ENCODE data around the gene USP5. TPM values are rescaled to one million over a fixed set of nuclear protein-coding genes. Genes with fewer than 3 reads are reported as not detected.

The USP5 gene
- total RNA-seq, 1 donor: 77.1 TPM

- Histone ChIP-seq H3K4me1 (ENCODE audit: insufficient read depth, low read length) (peaks cover 21% of the 10 kb centered on the region), H3K27me3 (ENCODE audit: insufficient read depth, low read length) (peaks cover under 1% of the 10 kb centered on the region), H3K9me3 (ENCODE audit: low read depth, low read length) (no peaks in the 10 kb centered on the region), H3K27ac (ENCODE audit: low read depth, low read length) (peak within 1 kb of the TSS; percentile 91), H2AFZ (ENCODE audit: low read length) (peak within 1 kb of the TSS; percentile 86), H4K20me1 (ENCODE audit: insufficient read depth, low read length) (peaks cover 2% of the 10 kb centered on the region), H3K4me2 (ENCODE audit: insufficient read depth, low read length) (peak within 1 kb of the TSS; percentile 91), H3K79me2 (ENCODE audit: insufficient read depth, low read length) (peaks cover 40% of the 10 kb centered on the region), H3K36me3 (ENCODE audit: insufficient read depth, low read length) (peaks cover 21% of the 10 kb centered on the region), H3K4me3 (ENCODE audit: insufficient read depth, low read length) (peak within 1 kb of the TSS; percentile 99)
- peak; percentile 98 for DNase-seq (ENCODE audit: insufficient read length, low spot score, missing footprints)
- TF ChIP-seq, protein P1, sequence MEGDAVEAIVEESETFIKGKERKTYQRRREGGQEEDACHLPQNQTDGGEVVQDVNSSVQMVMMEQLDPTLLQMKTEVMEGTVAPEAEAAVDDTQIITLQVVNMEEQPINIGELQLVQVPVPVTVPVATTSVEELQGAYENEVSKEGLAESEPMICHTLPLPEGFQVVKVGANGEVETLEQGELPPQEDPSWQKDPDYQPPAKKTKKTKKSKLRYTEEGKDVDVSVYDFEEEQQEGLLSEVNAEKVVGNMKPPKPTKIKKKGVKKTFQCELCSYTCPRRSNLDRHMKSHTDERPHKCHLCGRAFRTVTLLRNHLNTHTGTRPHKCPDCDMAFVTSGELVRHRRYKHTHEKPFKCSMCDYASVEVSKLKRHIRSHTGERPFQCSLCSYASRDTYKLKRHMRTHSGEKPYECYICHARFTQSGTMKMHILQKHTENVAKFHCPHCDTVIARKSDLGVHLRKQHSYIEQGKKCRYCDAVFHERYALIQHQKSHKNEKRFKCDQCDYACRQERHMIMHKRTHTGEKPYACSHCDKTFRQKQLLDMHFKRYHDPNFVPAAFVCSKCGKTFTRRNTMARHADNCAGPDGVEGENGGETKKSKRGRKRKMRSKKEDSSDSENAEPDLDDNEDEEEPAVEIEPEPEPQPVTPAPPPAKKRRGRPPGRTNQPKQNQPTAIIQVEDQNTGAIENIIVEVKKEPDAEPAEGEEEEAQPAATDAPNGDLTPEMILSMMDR (IDR thresholded peaks at IDR 0.05; ENCODE audit: extremely low read depth, low read depth, low read length): no peak
Measured at GRCh38 chr12:6827982-6828780, 23.8 kb upstream of the USP5 start, which contains the start of gene P3H3. Gene P3H3 (plus strand): TSS chr12:6828407. CDS start chr12:6828441, 34 bp downstream.

DNA sequence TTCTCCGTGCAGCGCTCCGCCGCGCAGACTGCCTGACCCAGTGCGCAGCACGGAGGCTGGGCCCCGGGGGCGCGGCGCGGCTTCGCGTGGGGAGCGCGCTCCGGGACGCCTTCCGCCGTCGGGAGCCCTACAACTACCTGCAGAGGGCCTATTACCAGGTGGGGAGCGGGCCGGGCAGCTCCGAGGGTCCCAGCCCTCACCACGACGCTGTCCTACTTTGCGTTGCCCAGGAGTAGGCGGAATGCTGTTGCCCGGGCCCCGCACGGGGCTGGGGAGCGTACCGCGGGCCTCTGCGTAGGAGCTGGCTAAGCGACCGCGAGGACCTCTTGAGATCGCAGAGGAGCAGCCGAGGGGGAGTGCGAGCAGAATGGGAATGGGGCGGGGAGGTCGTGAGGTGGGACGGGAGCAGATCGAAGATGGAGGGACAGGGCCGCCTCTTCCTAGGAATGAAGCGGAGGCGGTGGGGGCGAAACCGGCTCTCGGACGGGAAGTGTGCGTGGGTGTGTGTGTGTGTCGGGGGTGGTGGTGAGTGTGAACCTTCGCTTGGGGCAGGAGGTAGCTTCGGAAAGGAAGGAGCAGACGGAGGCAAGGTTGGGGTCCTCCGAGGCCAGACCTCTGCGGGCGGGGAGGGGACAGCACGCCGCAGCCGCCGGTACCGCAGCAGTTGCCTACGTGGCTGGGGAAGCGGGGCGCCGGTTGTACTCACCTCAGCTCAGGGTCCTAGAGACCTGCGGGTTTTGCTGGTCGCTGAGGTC, 23.0 kb upstream of the USP5 start:
- peak overlapping the region; percentile 91 for H3K27ac ChIP-seq (ENCODE audit: low read depth, low read length)
- peaks cover 28% of the 10 kb centered on the region for H3K36me3 ChIP-seq (ENCODE audit: insufficient read depth, low read length)
- H3K27me3 ChIP-seq (ENCODE audit: insufficient read depth, low read length): no peaks in the 10 kb centered on the region
- H4K20me1 ChIP-seq (ENCODE audit: insufficient read depth, low read length): peaks cover 7% of the 10 kb centered on the region
- H2AFZ ChIP-seq (ENCODE audit: low read length): peak overlapping the region; percentile 86
- peak overlapping the region; percentile 91 for H3K4me2 ChIP-seq (ENCODE audit: insufficient read depth, low read length)
- TF ChIP-seq, protein P1 (IDR thresholded peaks at IDR 0.05; ENCODE audit: extremely low read depth, low read depth, low read length): no peak
- peak; percentile 97 for DNase-seq (ENCODE audit: insufficient read length, low spot score, missing footprints)
- peaks cover 21% of the 10 kb centered on the region for H3K4me1 ChIP-seq (ENCODE audit: insufficient read depth, low read length)
- peak overlapping the region; percentile 99 for H3K4me3 ChIP-seq (ENCODE audit: insufficient read depth, low read length)
- H3K9me3 ChIP-seq (ENCODE audit: low read depth, low read length): no peaks in the 10 kb centered on the region
- peaks cover 45% of the 10 kb centered on the region for H3K79me2 ChIP-seq (ENCODE audit: insufficient read depth, low read length)

DNA sequence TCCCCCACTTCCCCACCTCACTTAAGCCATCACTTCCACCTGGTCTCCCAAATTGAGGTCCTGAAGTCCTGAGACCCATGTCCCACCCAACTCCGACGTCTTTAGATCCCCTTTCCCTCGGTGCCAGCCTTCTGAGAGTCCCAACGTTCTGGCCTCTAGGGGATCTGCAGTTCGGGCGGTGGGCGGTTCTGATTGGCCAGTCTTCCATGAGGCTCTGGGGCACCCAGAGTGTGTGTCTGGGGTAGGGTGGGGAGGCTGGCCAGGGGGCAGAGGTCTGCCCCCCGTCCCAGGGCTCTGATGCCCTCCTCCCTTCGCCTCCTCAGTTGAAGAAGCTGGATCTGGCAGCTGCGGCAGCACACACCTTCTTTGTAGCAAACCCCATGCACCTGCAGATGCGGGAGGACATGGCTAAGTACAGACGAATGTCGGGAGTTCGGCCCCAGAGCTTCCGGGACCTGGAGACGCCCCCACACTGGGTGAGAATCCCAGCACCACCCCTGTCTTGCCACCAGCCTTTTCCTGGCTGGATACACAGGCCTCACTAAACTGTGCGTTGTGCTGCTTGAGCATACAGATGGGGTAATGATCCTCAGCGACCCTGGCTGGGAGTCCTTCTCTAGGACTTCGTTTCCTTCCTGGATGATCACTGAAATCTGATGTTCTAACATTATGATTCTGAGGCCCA, 22.3 kb upstream of the USP5 start:
- Histone ChIP-seq H3K4me2 (ENCODE audit: insufficient read depth, low read length) (peak overlapping the region; percentile 91), H4K20me1 (ENCODE audit: insufficient read depth, low read length) (peaks cover 10% of the 10 kb centered on the region), H3K4me3 (ENCODE audit: insufficient read depth, low read length) (peak overlapping the region; percentile 99), H3K9me3 (ENCODE audit: low read depth, low read length) (no peaks in the 10 kb centered on the region), H3K27me3 (ENCODE audit: insufficient read depth, low read length) (no peaks in the 10 kb centered on the region), H3K79me2 (ENCODE audit: insufficient read depth, low read length) (peaks cover 45% of the 10 kb centered on the region), H3K27ac (ENCODE audit: low read depth, low read length) (peak overlapping the region; percentile 91), H3K4me1 (ENCODE audit: insufficient read depth, low read length) (peaks cover 21% of the 10 kb centered on the region), H3K36me3 (ENCODE audit: insufficient read depth, low read length) (peaks cover 36% of the 10 kb centered on the region), H2AFZ (ENCODE audit: low read length) (peak overlapping the region; percentile 86)
- TF ChIP-seq, protein P1 (IDR thresholded peaks at IDR 0.05; ENCODE audit: extremely low read depth, low read depth, low read length): no peak
- DNase-seq (ENCODE audit: insufficient read length, low spot score, missing footprints): peak; percentile 97

Measured in osteoblast (primary cell).